Measurements from ENCODE around the gene AXL.

Gene AXL

GRCh38 chr19:41234512-41235168 lies 15.6 kb downstream of the AXL start:
- CTCF ChIA-PET, result no interaction called here
- peaks cover 5% of the 10 kb centered on the region for H3K27me3 Mint-ChIP-seq
- no peaks in the 10 kb centered on the region for H3K4me1 Mint-ChIP-seq
- no peak overlapping the region for H3K4me3 Mint-ChIP-seq
- no peaks in the 10 kb centered on the region for H3K36me3 Mint-ChIP-seq
- H3K27ac Mint-ChIP-seq, result no peak overlapping the region
- no peaks in the 10 kb centered on the region for H3K9me3 Mint-ChIP-seq
- no peak for DNase-seq

- CTCF ChIA-PET, result no interaction called here
- no peaks in the 10 kb centered on the region for H3K36me3 Mint-ChIP-seq
- H3K27me3 Mint-ChIP-seq, result peaks cover 5% of the 10 kb centered on the region
- no peaks in the 10 kb centered on the region for H3K9me3 Mint-ChIP-seq
- no peak for DNase-seq
- H3K4me3 Mint-ChIP-seq, result no peak overlapping the region
- no peak overlapping the region for H3K27ac Mint-ChIP-seq
- H3K4me1 Mint-ChIP-seq, result no peaks in the 10 kb centered on the region
Measured at GRCh38 chr19:41235480-41235879, 16.5 kb downstream of the AXL start.

DNA sequence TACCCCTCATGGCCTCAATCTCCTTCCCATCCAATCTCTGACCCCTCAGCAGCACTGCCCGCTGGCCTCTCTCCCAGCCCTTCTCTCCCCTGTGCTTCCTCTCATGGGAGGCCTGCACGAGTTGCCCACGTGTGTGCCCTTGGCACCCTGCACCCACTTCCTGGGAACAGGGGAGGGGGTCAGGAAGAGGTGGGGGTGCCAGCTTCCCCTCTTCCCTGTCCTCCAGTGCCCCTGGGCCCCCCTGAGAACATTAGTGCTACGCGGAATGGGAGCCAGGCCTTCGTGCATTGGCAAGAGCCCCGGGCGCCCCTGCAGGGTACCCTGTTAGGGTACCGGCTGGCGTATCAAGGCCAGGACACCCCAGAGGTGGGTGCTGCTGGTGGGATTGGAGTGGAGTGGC lies 19.2 kb downstream of the AXL start:
- H3K4me3 Mint-ChIP-seq, result no peak overlapping the region
- peaks cover 5% of the 10 kb centered on the region for H3K27me3 Mint-ChIP-seq
- H3K4me1 Mint-ChIP-seq, result no peaks in the 10 kb centered on the region
- no peaks in the 10 kb centered on the region for H3K9me3 Mint-ChIP-seq
- no peaks in the 10 kb centered on the region for H3K36me3 Mint-ChIP-seq
- H3K27ac Mint-ChIP-seq, result no peak overlapping the region
- CTCF ChIA-PET, result no interaction called here
- DNase-seq, result no peak

DNA sequence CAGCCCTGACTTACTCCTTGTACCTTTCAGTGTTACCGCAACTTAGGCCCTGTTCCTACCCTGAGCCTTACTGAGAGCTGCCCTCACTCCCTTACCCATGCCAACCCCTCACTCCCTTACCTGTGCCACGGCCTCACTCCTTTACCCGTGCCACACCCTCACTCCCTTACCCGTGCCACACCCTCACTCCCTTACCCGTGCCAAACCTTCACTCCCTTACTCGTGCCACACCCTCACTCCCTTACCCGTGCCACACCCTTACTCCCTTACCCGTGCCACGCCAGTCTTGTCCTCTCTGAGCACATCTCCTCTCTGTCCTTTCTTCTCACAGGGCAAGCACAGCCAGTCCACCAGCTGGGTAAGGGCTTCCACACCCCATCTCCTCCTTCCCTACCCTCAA lies 20.3 kb downstream of the AXL start:
- DNase-seq, result no peak
- no peak overlapping the region for H3K4me3 Mint-ChIP-seq
- no peaks in the 10 kb centered on the region for H3K36me3 Mint-ChIP-seq
- H3K27ac Mint-ChIP-seq, result no peak overlapping the region
- H3K4me1 Mint-ChIP-seq, result no peaks in the 10 kb centered on the region
- H3K27me3 Mint-ChIP-seq, result peaks cover 5% of the 10 kb centered on the region
- H3K9me3 Mint-ChIP-seq, result no peaks in the 10 kb centered on the region
- CTCF ChIA-PET, result no interaction called here

DNA sequence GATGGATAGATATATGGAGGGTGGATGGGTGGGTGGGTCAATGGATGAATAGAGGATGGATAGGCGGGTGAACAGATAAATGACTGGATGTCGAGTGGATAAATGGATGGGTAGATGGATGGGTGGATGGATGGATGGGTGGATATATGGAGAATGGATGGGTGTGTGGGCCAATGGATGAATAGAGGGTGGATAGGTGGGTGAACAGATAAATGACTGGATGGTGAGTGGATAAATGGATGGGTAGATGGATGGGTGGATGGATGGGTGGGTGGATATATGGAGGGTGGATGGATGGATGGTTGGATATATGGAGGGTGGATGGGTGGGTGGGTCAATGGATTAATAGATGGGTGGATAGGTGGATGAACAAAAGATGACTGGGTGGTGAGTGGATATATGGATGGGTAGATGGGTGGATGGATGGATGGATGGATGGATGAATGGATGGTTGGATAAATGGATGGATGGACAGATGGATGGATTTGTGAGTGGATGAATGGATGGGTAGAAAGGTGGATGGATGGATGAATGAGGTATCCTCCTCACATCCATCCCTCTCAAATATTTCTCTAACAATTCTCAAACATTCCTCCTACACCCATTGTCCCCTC lies 21.0 kb downstream of the AXL start:
- peaks cover 5% of the 10 kb centered on the region for H3K27me3 Mint-ChIP-seq

DNA sequence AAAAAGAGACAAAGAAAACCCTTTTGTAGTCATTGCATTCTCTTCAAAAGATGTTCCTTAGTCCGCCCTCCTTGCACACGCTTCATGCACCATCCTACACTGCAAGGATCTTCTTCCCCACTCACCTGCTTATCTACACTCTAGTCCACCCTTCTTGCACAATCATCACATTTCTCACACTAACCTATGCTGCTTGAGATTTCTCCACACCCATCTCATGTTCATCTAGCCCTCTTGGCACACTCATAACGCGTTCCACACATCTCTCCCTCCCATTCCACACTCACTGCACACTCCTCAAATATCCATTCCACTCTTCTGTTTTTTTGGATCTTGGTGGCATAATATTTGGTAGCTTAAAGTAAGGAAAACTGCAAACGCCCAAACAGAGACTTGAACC lies 22.8 kb downstream of the AXL start:
- H3K4me1 Mint-ChIP-seq, result no peaks in the 10 kb centered on the region
- no peaks in the 10 kb centered on the region for H3K36me3 Mint-ChIP-seq
- CTCF ChIA-PET, result no interaction called here
- H3K27ac Mint-ChIP-seq, result no peak overlapping the region
- H3K4me3 Mint-ChIP-seq, result no peak overlapping the region
- peaks cover 5% of the 10 kb centered on the region for H3K27me3 Mint-ChIP-seq
- H3K9me3 Mint-ChIP-seq, result no peaks in the 10 kb centered on the region
- no peak for DNase-seq

More for the DNA sequence above, 21.0 kb downstream of the AXL start:
- CTCF ChIA-PET, result no interaction called here
- Mint-ChIP-seq H3K4me1 (no peaks in the 10 kb centered on the region), H3K27ac (no peak overlapping the region), H3K9me3 (no peaks in the 10 kb centered on the region), H3K4me3 (no peak overlapping the region), H3K36me3 (no peaks in the 10 kb centered on the region)
- DNase-seq, result no peak

- H3K36me3 Mint-ChIP-seq, result no peaks in the 10 kb centered on the region
- no peak for DNase-seq
- H3K4me1 Mint-ChIP-seq, result no peaks in the 10 kb centered on the region
- H3K4me3 Mint-ChIP-seq, result no peak overlapping the region
- CTCF ChIA-PET, result no interaction called here
- H3K27ac Mint-ChIP-seq, result no peak overlapping the region
- H3K27me3 Mint-ChIP-seq, result no peaks in the 10 kb centered on the region
- H3K9me3 Mint-ChIP-seq, result no peaks in the 10 kb centered on the region
Measured at GRCh38 chr19:41244117-41244516, 25.1 kb downstream of the AXL start.

GRCh38 chr19:41245843-41246242 lies 26.8 kb downstream of the AXL start:
- H3K4me1 Mint-ChIP-seq, result no peaks in the 10 kb centered on the region
- H3K27ac Mint-ChIP-seq, result no peak overlapping the region
- H3K9me3 Mint-ChIP-seq, result no peaks in the 10 kb centered on the region
- no peaks in the 10 kb centered on the region for H3K36me3 Mint-ChIP-seq
- no peak overlapping the region for H3K4me3 Mint-ChIP-seq
- CTCF ChIA-PET, result no interaction called here
- peaks cover 4% of the 10 kb centered on the region for H3K27me3 Mint-ChIP-seq
- no peak for DNase-seq

DNA sequence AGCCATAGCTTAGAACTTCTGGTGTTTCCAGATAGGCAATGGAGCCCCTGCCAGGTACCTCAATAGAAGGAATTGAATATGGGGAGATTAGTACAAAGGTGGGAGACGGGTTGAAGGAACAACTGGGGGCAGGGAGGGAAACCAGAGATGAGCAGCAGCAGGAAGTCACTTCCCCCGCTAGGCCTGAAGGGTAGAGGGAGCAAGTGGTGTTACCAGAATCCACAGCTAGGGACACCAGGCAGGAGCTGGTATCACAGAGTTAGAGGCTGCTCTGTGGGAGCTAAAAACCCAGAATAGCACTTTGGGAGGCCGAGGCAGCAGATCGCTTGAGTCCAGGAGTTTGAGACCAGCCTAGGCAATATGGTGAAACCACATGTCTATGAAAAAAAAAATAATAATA lies 29.9 kb downstream of the AXL start:
- CTCF ChIA-PET, result interaction anchor here (0.6 kb wide), 1 partner anchor 309 kb away, joined by 4 read pairs; no protein-coding TSS in a partner anchor
- DNase-seq, result no peak
- H3K4me1 Mint-ChIP-seq, result no peaks in the 10 kb centered on the region
- H3K4me3 Mint-ChIP-seq, result no peak overlapping the region
- H3K27me3 Mint-ChIP-seq, result peaks cover 26% of the 10 kb centered on the region
- H3K9me3 Mint-ChIP-seq, result no peaks in the 10 kb centered on the region
- H3K36me3 Mint-ChIP-seq, result no peaks in the 10 kb centered on the region
- no peak overlapping the region for H3K27ac Mint-ChIP-seq

DNA sequence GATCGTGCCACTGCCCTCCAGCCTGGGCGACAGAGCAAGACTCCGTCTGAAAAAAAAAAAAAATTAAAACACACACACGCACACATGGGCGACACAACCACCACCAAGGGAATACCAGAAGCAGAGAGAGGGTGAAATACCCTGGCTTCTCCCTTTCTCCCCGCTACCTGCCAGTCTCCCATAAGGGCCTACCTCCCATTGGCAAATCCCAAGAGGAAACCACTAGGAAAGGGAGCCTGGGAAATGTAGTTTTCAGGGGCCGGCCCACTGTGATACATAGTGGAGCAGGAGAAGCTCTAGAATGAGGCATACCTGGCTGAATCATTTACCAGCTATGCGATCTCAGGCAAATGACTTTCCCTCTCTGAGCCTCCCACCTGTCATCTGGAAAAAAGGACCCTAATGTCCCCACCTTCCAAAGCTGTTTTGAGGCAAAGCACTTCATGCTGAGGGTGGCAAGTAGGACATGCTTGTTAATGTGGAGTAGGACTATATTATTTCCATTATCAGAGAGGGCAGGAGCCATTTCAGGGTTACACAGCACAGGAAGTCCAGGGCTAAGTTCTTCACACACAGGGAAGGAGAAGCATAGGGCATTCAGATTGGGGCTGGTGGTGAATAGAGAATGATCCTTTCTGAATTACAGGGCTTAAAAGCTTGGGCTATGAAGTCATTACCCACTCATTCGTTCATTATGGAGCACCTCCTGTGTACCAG lies 30.8 kb downstream of the AXL start:
- CTCF ChIA-PET, result interaction anchor here (0.7 kb wide), 1 partner anchor 47 kb away, joined by 3 read pairs; no protein-coding TSS in a partner anchor
- DNase-seq, result no peak
- H3K36me3 Mint-ChIP-seq, result no peaks in the 10 kb centered on the region
- peaks cover 36% of the 10 kb centered on the region for H3K27me3 Mint-ChIP-seq
- H3K27ac Mint-ChIP-seq, result no peak overlapping the region
- no peak overlapping the region for H3K4me3 Mint-ChIP-seq
- H3K4me1 Mint-ChIP-seq, result no peaks in the 10 kb centered on the region
- H3K9me3 Mint-ChIP-seq, result no peaks in the 10 kb centered on the region

- no peak overlapping the region for H3K4me3 Mint-ChIP-seq
- CTCF ChIA-PET, result no interaction called here
Measured at GRCh38 chr19:41253660-41254059, 34.6 kb downstream of the AXL start.

DNA sequence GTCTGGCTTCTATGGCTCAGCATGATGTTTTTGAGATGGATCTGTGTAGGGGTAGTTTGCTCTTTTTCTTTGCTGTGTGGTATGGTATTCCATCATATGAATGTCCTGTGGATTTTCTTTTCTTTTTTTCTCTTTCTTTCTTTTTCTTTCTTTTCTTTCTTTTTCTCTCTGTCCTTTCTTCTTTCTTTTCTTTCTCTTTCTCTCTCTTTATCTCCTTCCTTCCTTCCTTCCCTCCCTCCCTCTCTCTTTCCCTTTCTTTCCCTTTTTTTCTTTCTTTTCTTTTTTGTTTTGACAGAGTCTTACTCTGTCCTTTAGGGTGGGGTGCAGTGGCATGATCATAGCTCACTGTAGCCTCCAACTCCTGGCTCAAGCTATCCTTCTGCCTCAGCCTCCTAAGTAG lies 36.1 kb downstream of the AXL start:
- peaks cover 56% of the 10 kb centered on the region for H3K27me3 Mint-ChIP-seq
- no peaks in the 10 kb centered on the region for H3K36me3 Mint-ChIP-seq
- no peaks in the 10 kb centered on the region for H3K4me1 Mint-ChIP-seq
- no peak for DNase-seq
- CTCF ChIA-PET, result interaction anchor here (1.4 kb wide), 1 partner anchor 51 kb away, joined by 3 read pairs; no protein-coding TSS in a partner anchor
- H3K27ac Mint-ChIP-seq, result no peak overlapping the region
- H3K4me3 Mint-ChIP-seq, result no peak overlapping the region
- no peaks in the 10 kb centered on the region for H3K9me3 Mint-ChIP-seq

More at GRCh38 chr19:41253660-41254059, 34.6 kb downstream of the AXL start:
- no peaks in the 10 kb centered on the region for H3K36me3 Mint-ChIP-seq
- H3K4me1 Mint-ChIP-seq, result no peaks in the 10 kb centered on the region
- H3K9me3 Mint-ChIP-seq, result no peaks in the 10 kb centered on the region
- peaks cover 48% of the 10 kb centered on the region for H3K27me3 Mint-ChIP-seq
- DNase-seq, result no peak
- no peak overlapping the region for H3K27ac Mint-ChIP-seq

DNA sequence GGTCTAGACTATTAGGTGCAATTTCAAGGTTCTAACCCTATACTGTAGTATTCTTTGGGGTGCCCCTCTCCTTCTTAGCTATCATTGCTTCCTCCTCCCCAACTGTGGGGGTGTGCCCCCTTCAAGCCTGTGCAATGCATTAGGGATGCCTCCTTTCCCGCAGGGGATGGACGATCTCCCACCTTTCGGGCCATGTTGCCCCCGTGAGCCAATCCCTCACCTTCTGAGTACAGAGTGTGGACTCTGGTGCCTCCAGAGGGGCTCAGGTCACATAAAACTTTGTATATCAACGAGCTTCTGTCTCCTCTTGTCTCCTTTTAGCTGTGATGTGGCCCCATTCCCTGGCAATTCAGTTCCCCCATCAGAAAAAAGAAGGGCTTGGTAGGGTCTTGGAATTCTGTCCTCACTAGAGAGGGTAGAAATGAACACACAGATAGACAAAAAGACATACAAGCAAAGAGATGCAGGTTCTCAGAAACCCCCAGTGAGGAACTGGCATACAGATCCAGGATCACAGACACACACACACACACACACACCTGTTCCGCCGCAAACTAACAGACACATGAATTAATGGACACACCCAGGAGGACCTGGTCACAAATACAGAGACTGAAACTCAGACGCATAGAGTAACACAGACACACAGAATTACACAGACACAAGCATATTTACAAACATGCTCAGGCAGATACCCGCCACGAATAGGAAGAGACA lies 42.6 kb downstream of the AXL start:
- Mint-ChIP-seq H3K9me3 (no peaks in the 10 kb centered on the region), H3K27ac (peak overlapping the region; percentile 100), H3K4me3 (peak overlapping the region; percentile 79), H3K27me3 (peaks cover 11% of the 10 kb centered on the region), H3K4me1 (peaks cover 27% of the 10 kb centered on the region), H3K36me3 (peaks cover 16% of the 10 kb centered on the region)
- CTCF ChIA-PET, result interaction anchor here (1.0 to 7.8 kb wide), 6 partner anchors 35 to 287 kb away, joined by 3 to 92 read pairs (median 4); no protein-coding TSS in a partner anchor
- peak; percentile 32 for DNase-seq
